ENCODE results near the gene DGKB. TPM values are rescaled to one million over a fixed set of nuclear protein-coding genes. Genes with fewer than 3 reads are reported as not detected.

Gene DGKB
- polyA plus RNA-seq, 4 donors: 0.19 to 0.31 TPM; not detected in 2

DNA sequence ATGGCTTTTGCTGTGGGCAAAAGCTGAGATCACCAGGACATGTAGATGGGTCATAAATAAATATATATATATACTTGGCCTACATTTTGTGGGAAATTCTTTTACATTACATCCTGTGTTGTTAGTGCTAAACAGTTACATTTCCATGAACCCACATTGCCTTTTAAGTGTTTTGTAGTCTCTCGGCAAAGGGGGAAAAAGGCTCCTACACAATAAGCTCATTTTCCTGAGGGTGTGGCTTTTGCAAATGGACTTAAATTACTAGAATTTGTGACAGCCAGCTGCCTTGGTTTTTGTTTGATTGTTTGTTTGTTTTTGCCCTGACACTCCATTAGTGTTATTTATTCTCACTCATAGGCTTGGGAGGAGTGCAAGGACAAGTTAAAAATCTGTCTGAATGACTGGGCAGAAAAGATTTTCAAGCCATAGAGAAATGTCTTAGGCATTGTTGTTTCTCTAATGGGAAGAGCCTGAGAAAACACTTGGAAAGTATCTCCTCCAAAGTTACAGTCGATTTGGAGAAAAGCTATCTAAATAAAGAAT, 128.8 kb downstream of the DGKB start:
- H3K27ac ChIP-seq (ENCODE audit: low read depth in 1 of 3, low read length in 2 of 3): no peak overlapping the region
- peaks cover 0 to 19% of the 10 kb centered on the region in 2 donors for H3K9me3 ChIP-seq (ENCODE audit: control insufficient read depth in 2 of 2, insufficient read depth in 1 of 2, low read depth in 1 of 2, low read length in 1 of 2)
- H3K4me3 ChIP-seq (ENCODE audit: low read depth in 1 of 3, low read length in 3 of 3): no peak overlapping the region
- 62 to 73% (median 68%) methylated on average over 2 of the region's 2 CpGs for WGBS, 3 donors
- FAIRE-seq (no peak), DNase-seq (no peak)
- H3K4me1 ChIP-seq (ENCODE audit: control insufficient read depth in 3 of 3, insufficient read depth in 2 of 3, low read depth in 1 of 3, low read length in 2 of 3): no peaks in the 10 kb centered on the region
- H3K27me3 ChIP-seq (ENCODE audit: control insufficient read depth in 3 of 3, insufficient read depth in 3 of 3, low read length in 3 of 3): no peaks in the 10 kb centered on the region
- no peaks in the 10 kb centered on the region for H3K36me3 ChIP-seq (ENCODE audit: control insufficient read depth in 3 of 3, insufficient read depth in 2 of 3, low read depth in 1 of 3, low read length in 3 of 3)

DNA sequence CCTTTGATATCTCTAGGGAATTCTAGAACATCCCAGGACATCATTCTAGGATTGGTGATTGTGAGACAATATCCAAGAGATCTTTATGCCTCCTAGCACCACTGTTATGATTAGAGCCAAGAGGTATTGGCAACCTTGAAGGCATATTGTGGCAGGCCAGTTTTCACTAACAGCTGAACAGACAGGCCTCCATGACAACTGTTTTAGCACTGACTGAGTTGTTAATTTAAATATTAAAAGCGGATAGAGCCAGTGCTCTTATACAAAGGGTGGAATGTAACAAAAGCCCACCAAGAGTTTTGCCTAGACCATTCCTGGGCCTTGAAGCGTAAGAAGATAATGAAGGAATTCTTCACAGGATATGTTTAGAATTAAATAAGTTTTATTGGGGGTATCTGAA, 131.9 kb downstream of the DGKB start:
- no peak for FAIRE-seq
- no peak overlapping the region for H3K27ac ChIP-seq (ENCODE audit: low read depth in 1 of 3, low read length in 2 of 3)
- no peak overlapping the region for H3K4me3 ChIP-seq (ENCODE audit: low read depth in 1 of 3, low read length in 3 of 3)
- H3K9me3 ChIP-seq (ENCODE audit: control insufficient read depth in 2 of 2, insufficient read depth in 1 of 2, low read depth in 1 of 2, low read length in 1 of 2): peaks cover 0 to 3% of the 10 kb centered on the region in 2 donors
- H3K4me1 ChIP-seq (ENCODE audit: control insufficient read depth in 3 of 3, insufficient read depth in 2 of 3, low read depth in 1 of 3, low read length in 2 of 3): no peaks in the 10 kb centered on the region
- H3K27me3 ChIP-seq (ENCODE audit: control insufficient read depth in 3 of 3, insufficient read depth in 3 of 3, low read length in 3 of 3): no peaks in the 10 kb centered on the region
- DNase-seq: no peak
- no peaks in the 10 kb centered on the region for H3K36me3 ChIP-seq (ENCODE audit: control insufficient read depth in 3 of 3, insufficient read depth in 2 of 3, low read depth in 1 of 3, low read length in 3 of 3)
- WGBS, 3 donors: 88 to 89% (median 89%) methylated on average over 2 of the region's 2 CpGs

DNA sequence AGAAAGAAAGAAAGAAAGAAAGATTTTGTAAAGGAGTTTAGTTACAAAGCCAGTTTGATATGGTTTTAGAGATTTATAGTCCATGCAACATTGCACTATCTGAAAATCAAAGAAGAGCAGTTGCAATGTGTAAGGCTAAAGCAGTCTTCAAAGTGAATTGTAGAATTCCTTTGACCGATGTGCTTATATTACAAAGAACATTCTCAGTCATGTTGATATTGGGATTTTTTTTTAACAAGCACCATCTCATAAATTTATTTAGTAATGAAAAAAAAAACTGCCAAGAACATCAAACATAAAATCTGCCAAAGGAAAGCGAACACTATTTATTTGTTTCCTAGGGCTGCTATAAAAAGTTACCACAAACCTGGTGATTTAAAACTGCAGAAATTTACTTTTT, 133.3 kb downstream of the DGKB start:
- Histone ChIP-seq H3K27me3 (ENCODE audit: control insufficient read depth in 3 of 3, insufficient read depth in 3 of 3, low read length in 3 of 3) (no peaks in the 10 kb centered on the region), H3K27ac (ENCODE audit: low read depth in 1 of 3, low read length in 2 of 3) (no peak overlapping the region), H3K4me1 (ENCODE audit: control insufficient read depth in 3 of 3, insufficient read depth in 2 of 3, low read depth in 1 of 3, low read length in 2 of 3) (no peaks in the 10 kb centered on the region), H3K9me3 (ENCODE audit: control insufficient read depth in 2 of 2, insufficient read depth in 1 of 2, low read depth in 1 of 2, low read length in 1 of 2) (no peaks in the 10 kb centered on the region), H3K36me3 (ENCODE audit: control insufficient read depth in 3 of 3, insufficient read depth in 2 of 3, low read depth in 1 of 3, low read length in 3 of 3) (no peaks in the 10 kb centered on the region), H3K4me3 (ENCODE audit: low read depth in 1 of 3, low read length in 3 of 3) (no peak overlapping the region)
- 85 to 93% (median 90%) methylated on average over 2 of the region's 2 CpGs for WGBS, 3 donors
- no peak for FAIRE-seq
- DNase-seq: no peak

DNA sequence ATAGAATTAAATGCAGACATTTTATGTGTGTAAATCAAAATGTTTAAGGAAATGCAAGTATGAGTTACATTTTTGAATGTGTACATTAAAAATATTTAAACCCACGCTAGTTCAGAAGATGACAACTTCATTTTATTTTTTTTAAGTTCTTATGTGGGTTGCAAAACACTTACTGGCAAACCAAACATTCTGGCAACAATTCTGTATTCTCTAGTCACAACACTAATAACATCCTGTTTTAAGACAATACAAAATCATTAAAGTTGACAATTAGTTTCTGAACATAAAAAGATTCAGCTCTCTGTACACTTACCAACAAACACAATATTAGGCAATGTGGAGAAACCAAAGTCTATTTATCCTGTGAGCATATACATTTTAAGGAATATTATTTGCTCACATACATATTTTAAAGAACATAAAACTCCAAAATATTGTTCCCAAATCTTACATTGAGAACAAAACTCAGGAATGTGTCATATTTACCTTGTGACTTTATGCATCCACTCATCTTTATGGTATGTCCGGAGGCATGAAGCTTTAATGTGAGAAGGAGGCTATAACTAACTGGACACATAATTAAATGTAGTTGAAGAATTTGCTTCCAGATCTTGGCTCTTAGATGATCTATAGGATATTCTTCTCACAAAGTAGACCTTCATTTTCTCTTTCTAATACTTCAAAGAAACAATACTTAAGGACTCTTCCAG, 134.7 kb downstream of the DGKB start:
- no peak for FAIRE-seq
- Histone ChIP-seq H3K27ac (ENCODE audit: low read depth in 1 of 3, low read length in 2 of 3) (no peak overlapping the region), H3K9me3 (ENCODE audit: control insufficient read depth in 2 of 2, insufficient read depth in 1 of 2, low read depth in 1 of 2, low read length in 1 of 2) (no peaks in the 10 kb centered on the region), H3K4me3 (ENCODE audit: low read depth in 1 of 3, low read length in 3 of 3) (no peak overlapping the region), H3K4me1 (ENCODE audit: control insufficient read depth in 3 of 3, insufficient read depth in 2 of 3, low read depth in 1 of 3, low read length in 2 of 3) (no peaks in the 10 kb centered on the region), H3K36me3 (ENCODE audit: control insufficient read depth in 3 of 3, insufficient read depth in 2 of 3, low read depth in 1 of 3, low read length in 3 of 3) (no peaks in the 10 kb centered on the region), H3K27me3 (ENCODE audit: control insufficient read depth in 3 of 3, insufficient read depth in 3 of 3, low read length in 3 of 3) (no peaks in the 10 kb centered on the region)
- DNase-seq: no peak
- 82 to 84% (median 83%) methylated on average over 2 of the region's 2 CpGs for WGBS, 3 donors

DNA sequence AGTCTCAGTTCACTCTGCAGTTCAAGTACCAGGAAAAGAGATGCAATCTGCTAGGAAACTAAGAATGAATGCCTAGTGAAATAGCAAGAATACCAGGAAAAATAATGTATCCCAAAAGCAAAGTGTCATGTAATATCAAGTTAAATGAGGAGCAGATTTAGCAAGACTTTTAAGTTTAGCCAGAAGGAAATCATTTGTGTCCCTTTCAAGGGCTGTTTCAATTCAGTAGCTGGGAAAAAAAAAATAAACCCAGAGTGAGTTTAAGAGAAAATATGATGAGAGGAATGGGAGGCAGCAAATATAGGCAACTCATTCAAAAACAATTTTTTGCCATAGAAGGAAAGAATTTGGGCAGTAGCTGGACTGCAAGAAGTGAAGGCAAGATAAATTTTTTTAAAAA, 135.8 kb downstream of the DGKB start:
- DNase-seq (no peak), FAIRE-seq (no peak)
- H3K4me1 ChIP-seq (ENCODE audit: control insufficient read depth in 3 of 3, insufficient read depth in 2 of 3, low read depth in 1 of 3, low read length in 2 of 3): no peaks in the 10 kb centered on the region
- no peaks in the 10 kb centered on the region for H3K27me3 ChIP-seq (ENCODE audit: control insufficient read depth in 3 of 3, insufficient read depth in 3 of 3, low read length in 3 of 3)
- H3K4me3 ChIP-seq (ENCODE audit: low read depth in 1 of 3, low read length in 3 of 3): no peak overlapping the region
- H3K9me3 ChIP-seq (ENCODE audit: control insufficient read depth in 2 of 2, insufficient read depth in 1 of 2, low read depth in 1 of 2, low read length in 1 of 2): no peaks in the 10 kb centered on the region
- no peak overlapping the region for H3K27ac ChIP-seq (ENCODE audit: low read depth in 1 of 3, low read length in 2 of 3)
- no peaks in the 10 kb centered on the region for H3K36me3 ChIP-seq (ENCODE audit: control insufficient read depth in 3 of 3, insufficient read depth in 2 of 3, low read depth in 1 of 3, low read length in 3 of 3)

DNA sequence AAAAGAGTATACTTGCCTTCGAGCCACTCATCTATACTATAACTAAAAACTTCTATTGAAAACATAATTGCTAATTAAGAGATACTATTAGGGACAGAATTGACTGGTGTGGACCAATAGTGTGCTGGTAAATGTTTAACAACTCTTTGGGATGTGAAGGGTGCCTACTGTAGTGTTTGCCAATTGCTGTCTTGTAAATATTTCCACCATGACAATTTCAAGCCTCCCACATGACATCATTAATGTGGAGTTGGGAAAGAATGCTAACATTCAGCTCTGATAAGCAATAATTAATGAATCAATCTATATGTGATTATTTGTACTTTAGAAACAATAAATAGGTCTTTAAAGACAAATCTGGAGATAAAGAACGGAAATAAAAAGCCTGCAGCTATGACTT, 136.8 kb downstream of the DGKB start:
- FAIRE-seq (no peak), DNase-seq (no peak)
- Histone ChIP-seq H3K27me3 (ENCODE audit: control insufficient read depth in 3 of 3, insufficient read depth in 3 of 3, low read length in 3 of 3) (no peaks in the 10 kb centered on the region), H3K9me3 (ENCODE audit: control insufficient read depth in 2 of 2, insufficient read depth in 1 of 2, low read depth in 1 of 2, low read length in 1 of 2) (no peaks in the 10 kb centered on the region), H3K4me1 (ENCODE audit: control insufficient read depth in 3 of 3, insufficient read depth in 2 of 3, low read depth in 1 of 3, low read length in 2 of 3) (no peaks in the 10 kb centered on the region), H3K36me3 (ENCODE audit: control insufficient read depth in 3 of 3, insufficient read depth in 2 of 3, low read depth in 1 of 3, low read length in 3 of 3) (no peaks in the 10 kb centered on the region), H3K27ac (ENCODE audit: low read depth in 1 of 3, low read length in 2 of 3) (no peak overlapping the region), H3K4me3 (ENCODE audit: low read depth in 1 of 3, low read length in 3 of 3) (no peak overlapping the region)
- WGBS, 3 donors: 57 to 75% (median 62%) methylated on average over 2 of the region's 2 CpGs

DNA sequence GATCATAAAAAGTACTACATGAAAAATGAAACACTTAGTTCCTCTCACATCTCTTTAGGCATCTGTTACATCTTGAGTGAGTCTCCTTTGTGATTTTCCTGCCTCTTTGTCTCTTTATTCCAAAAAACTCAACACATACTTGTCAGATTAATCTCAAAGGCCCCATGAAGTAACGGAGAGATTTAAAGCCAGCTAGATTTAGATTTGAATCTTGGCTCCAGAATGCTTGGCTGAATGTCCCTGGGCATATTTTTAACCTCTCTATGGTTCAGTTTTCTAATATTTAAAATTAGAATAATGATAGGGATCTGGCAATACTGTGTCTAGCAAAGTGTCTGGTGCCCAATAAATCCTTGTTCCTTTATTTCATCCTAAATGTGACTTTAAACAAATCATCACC, 140.0 kb downstream of the DGKB start:
- H3K36me3 ChIP-seq (ENCODE audit: control insufficient read depth in 3 of 3, insufficient read depth in 2 of 3, low read depth in 1 of 3, low read length in 3 of 3): no peaks in the 10 kb centered on the region

DNA sequence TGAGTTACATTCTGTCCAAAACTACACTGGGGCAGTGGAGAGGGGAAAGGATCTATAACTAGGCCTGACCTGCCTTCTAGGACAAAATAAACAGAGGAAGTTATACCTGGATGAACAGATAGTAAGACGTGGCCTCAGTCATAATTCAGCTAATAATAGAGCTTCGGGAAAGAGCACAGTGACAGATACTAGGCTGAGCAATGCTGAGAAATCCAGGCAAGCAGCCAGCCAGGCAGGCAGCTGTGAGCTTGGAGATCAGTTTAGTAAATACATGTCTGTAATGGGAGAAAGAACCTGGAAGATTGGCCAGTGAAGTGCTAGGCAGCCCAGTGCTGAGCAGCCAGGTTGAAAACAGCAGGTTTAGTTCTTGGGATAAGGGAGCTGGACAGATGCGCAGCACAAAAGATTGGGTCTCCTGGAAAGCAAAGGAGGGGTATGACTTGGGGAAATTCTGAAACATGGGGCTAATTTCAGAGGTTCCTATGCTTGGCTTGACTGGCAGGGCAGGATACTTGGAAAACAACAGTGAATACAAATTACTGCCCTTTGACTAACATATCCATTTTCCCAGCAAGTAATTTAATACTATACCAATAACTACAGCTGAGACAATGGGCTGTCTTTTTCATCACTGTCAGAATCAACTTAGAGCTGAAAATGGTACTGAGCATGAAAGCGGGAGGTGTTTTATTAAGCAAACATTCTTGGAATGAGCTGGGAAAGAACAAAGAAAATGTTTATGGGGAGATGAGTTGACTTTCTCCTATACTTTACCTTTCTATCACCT, 140.8 kb downstream of the DGKB start:
- DNase-seq: peak in 1 of 2 donors; percentile 9
- no peak overlapping the region for H3K27ac ChIP-seq (ENCODE audit: low read depth in 1 of 3, low read length in 2 of 3)
- H3K4me3 ChIP-seq (ENCODE audit: low read depth in 1 of 3, low read length in 3 of 3): no peak overlapping the region
- no peaks in the 10 kb centered on the region for H3K9me3 ChIP-seq (ENCODE audit: control insufficient read depth in 2 of 2, insufficient read depth in 1 of 2, low read depth in 1 of 2, low read length in 1 of 2)
- H3K36me3 ChIP-seq (ENCODE audit: control insufficient read depth in 3 of 3, insufficient read depth in 2 of 3, low read depth in 1 of 3, low read length in 3 of 3): no peaks in the 10 kb centered on the region
- no peak for FAIRE-seq
- H3K27me3 ChIP-seq (ENCODE audit: control insufficient read depth in 3 of 3, insufficient read depth in 3 of 3, low read length in 3 of 3): no peaks in the 10 kb centered on the region
- 55 to 63% (median 56%) methylated on average over 4 of the region's 4 CpGs for WGBS, 3 donors
- no peaks in the 10 kb centered on the region for H3K4me1 ChIP-seq (ENCODE audit: control insufficient read depth in 3 of 3, insufficient read depth in 2 of 3, low read depth in 1 of 3, low read length in 2 of 3)

More for the DNA sequence above, 140.0 kb downstream of the DGKB start:
- H3K4me3 ChIP-seq (ENCODE audit: low read depth in 1 of 3, low read length in 3 of 3): no peak overlapping the region
- FAIRE-seq (no peak), DNase-seq (no peak)
- H3K27me3 ChIP-seq (ENCODE audit: control insufficient read depth in 3 of 3, insufficient read depth in 3 of 3, low read length in 3 of 3): no peaks in the 10 kb centered on the region
- no peaks in the 10 kb centered on the region for H3K4me1 ChIP-seq (ENCODE audit: control insufficient read depth in 3 of 3, insufficient read depth in 2 of 3, low read depth in 1 of 3, low read length in 2 of 3)
- 26 to 65% (median 35%) methylated on average over 1 of the region's 1 CpG for WGBS, 3 donors
- H3K27ac ChIP-seq (ENCODE audit: low read depth in 1 of 3, low read length in 2 of 3): no peak overlapping the region
- H3K9me3 ChIP-seq (ENCODE audit: control insufficient read depth in 2 of 2, insufficient read depth in 1 of 2, low read depth in 1 of 2, low read length in 1 of 2): no peaks in the 10 kb centered on the region
